GM18951 (cell line): ENCODE data around the gene ST14.
"Not testable (repeated sequence)": the region's sequence is repeated elsewhere in the genome, so short reads cannot be mapped to it uniquely, and the experiment has no call there.

Experiments
- POLR2A ChIP-seq: IDR thresholded peaks from 4 replicates; pipeline ENCODE4 v1.6.1; 2011; ENCODE audit warnings: mild to moderate bottlenecking; ENCODE audit not compliant: insufficient read length, insufficient read depth; ENCODE audit errors: extremely low read depth
- in situ Hi-C: fragments of 300-500 bp; cut with MboI; formaldehyde crosslinking; loops from one replicate; pipeline ENCODE4 v1.12.0; 2022; ENCODE audit warnings: low sequenced_read_pairs, mixed read lengths, inconsistent platforms; ENCODE audit not compliant: unreplicated experiment

ST14 gene

DNA sequence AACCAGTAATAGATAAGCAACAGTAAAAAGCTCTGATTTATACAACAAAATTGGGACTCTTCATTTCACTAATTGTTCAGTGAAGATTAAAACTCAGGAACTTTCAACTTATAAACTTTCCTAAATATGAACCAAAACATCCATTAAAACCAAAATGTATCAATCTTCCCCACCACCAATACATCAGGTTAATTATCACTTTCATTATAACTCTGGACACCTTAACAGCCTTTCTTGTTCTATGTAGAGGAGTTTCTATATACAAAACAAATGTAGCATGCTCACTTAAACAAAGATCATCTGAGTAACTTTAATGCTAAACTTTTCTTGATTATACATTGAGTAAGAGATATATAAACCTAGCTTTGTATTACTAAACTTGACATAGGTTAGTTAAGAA is 74.7 kb downstream of the ST14 start:
- in situ Hi-C loops, result no loop called here
- TF ChIP-seq POLR2A, result no peak

- in situ Hi-C loops, result no loop called here
- TF ChIP-seq POLR2A, result no peak
Observed at GRCh38 chr11:130237282-130238006, 77.9 kb downstream of the ST14 start.

DNA sequence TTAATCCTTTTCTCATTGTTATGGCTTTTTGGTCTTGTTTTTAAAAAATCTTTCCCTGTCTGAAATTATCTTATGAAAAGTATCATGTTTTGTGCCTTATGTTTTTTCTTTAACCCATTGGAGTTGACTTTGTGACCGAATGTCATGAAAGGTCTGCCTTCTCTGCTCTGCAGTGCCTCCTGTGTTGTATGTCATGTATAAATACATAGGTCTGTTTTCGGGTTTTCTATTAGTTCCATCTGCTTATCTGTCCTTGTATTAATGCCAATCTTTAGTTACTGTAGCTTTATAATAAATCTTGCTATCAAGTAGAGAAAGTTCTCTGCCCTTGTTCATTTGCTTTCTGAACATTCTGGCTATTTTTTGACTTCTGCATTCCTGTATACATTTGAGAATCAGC is 82.1 kb downstream of the ST14 start:
- in situ Hi-C loops, result no loop called here

GRCh38 chr11:130243816-130244215 is 84.2 kb downstream of the ST14 start:
- in situ Hi-C loops, result no loop called here

More for the DNA sequence above, 82.1 kb downstream of the ST14 start:
- no peak for TF ChIP-seq POLR2A

DNA sequence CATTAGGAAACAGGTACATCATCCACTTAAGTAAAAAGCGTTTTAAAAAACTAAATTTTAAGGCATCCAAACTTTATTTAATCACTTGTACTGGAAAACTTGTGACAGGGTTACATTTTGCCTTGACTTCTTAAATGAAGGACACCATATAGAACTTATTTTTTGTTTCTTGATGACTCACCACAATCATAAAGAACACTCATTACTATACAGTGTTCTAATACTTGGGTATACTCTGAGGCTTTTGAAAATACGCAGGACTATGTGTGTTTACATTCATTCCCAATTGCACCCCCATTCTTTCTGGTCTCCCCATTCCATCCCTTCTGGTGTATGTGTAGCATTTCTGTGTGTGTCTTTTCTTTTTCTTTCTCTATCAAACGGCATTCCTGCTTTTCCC is 85.3 kb downstream of the ST14 start:
- in situ Hi-C loops, result no loop called here

More at GRCh38 chr11:130243816-130244215, 84.2 kb downstream of the ST14 start:
- no peak for TF ChIP-seq POLR2A

DNA sequence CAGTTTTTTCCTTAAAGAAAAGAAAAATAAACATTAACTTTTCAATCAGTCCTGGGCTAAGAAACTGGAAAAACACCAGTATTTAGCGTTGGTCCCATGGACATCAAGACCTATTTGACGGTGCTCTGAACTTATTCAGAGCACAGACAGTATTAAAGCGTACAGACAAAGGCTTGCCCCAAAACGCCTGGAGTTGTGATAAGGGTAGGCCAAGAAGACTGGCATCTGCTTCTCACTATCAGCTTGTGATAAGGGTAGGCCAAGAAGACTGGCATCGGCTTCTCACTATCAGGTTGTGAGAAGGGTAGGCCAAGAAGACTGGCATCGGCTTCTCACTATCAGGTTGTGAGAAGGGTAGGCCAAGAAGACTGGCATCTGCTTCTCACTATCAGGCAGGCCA is 85.8 kb downstream of the ST14 start:
- in situ Hi-C loops, result not testable (repeated sequence)

More for the DNA sequence above, 85.3 kb downstream of the ST14 start:
- TF ChIP-seq POLR2A, result no peak

- in situ Hi-C loops, result no loop called here
- no peak for TF ChIP-seq POLR2A
Observed at GRCh38 chr11:130246270-130246669, 86.7 kb downstream of the ST14 start.

- in situ Hi-C loops, result no loop called here
- TF ChIP-seq POLR2A, result no peak
Observed at GRCh38 chr11:130246738-130247137, 87.2 kb downstream of the ST14 start.

DNA sequence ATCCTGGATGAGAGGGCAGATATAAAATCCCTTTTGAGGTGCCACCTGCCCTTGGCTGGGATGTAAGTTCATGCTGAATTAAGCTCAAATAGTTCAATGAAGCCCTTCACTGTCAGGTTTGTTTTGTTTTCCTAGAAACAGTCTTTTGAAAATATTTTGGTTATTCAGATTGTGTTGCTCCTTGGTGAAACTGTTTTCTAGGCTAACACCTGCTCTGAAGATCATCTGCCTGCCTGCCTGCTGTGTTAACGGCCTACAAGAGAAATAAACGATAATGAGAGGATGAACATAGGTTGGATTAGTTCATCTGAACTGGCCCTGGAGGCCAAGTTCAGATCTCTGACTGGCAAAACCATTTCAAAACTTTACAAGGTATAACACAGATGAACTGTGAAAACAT is 87.7 kb downstream of the ST14 start:
- in situ Hi-C loops, result no loop called here
- TF ChIP-seq POLR2A, result no peak

GRCh38 chr11:130249371-130249770 is 89.8 kb downstream of the ST14 start:
- in situ Hi-C loops, result no loop called here
- no peak for TF ChIP-seq POLR2A

DNA sequence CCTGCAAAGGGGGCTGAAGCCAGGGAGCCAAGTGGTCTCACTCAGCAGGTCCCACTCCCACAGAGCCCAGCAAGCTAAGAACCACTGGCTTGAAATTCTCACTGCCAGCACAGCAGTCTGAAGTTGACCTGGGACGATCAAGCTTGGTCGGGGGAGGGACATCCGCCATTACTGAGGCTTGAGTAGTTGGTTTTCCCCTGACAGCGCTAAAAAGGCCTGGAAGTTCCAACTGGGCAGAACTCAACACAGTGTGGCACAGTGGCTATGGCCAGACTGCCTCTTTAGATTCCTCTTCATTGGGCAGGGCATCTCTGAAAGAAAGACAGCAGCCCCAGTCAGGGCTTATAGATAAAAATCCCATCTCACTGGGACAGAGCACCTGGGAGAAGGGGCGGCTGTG is 90.3 kb downstream of the ST14 start:
- in situ Hi-C loops, result not testable (repeated sequence)

DNA sequence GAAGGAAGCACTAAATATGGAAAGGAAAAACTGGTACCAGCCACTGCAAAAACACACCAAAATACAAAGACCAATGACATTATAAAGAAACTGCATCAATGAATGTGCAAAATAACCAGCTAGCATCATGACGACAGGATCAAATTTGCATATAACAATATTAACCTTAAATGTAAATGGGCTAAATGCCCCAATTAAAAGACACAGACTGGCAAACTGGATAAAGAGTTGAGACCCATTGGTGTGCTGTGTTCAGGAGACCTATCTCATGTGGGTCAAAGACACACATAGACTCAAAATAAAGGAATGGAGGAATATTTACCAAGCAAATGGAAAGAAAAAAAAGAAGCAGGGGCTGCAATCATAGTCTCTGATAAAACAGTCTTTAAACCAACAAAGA is 92.2 kb downstream of the ST14 start:
- in situ Hi-C loops, result not testable (repeated sequence)
